Measurements from ENCODE around the gene KRT36. TPM values are rescaled to one million over a fixed set of nuclear protein-coding genes. Genes with fewer than 3 reads are reported as not detected.

Gene KRT36
- total and polyA plus RNA-seq, 8 donors = not detected

DNA sequence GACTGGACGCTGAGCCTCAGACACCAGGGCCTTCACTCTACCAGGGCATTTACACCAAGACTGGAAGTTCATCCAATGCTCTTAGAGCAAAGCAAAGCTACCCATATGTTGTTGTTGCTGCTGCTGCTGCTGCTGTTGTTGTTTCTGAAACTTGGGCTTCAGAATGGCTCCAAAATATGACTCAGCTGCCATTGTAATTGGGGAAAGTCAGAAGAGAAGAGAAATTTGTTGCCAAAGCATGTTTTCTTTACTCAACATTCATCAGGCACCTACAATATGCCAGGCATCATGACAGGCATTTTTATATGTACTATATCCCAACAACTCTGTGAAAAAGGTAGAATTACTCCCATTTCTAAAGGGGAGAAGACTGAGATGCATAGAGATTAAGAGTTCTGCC, 34.5 kb downstream of the KRT36 start:
- Histone ChIP-seq H3K36me3 (no peaks in the 10 kb centered on the region), H3K27me3 (peaks cover 0 to 6% (median 0%) of the 10 kb centered on the region in 3 donors), H3K4me3 (no peak overlapping the region), H3K4me1 (no peaks in the 10 kb centered on the region), H3K9me3 (no peaks in the 10 kb centered on the region), H3K27ac (no peak overlapping the region)
- DNase-seq = no peak
- TF ChIP-seq POLR2A (IDR thresholded peaks at IDR 0.05) = no peak
- TF ChIP-seq, protein P1, sequence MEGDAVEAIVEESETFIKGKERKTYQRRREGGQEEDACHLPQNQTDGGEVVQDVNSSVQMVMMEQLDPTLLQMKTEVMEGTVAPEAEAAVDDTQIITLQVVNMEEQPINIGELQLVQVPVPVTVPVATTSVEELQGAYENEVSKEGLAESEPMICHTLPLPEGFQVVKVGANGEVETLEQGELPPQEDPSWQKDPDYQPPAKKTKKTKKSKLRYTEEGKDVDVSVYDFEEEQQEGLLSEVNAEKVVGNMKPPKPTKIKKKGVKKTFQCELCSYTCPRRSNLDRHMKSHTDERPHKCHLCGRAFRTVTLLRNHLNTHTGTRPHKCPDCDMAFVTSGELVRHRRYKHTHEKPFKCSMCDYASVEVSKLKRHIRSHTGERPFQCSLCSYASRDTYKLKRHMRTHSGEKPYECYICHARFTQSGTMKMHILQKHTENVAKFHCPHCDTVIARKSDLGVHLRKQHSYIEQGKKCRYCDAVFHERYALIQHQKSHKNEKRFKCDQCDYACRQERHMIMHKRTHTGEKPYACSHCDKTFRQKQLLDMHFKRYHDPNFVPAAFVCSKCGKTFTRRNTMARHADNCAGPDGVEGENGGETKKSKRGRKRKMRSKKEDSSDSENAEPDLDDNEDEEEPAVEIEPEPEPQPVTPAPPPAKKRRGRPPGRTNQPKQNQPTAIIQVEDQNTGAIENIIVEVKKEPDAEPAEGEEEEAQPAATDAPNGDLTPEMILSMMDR (IDR thresholded peaks at IDR 0.05) = no peak
- no peak for TF ChIP-seq EP300 (IDR thresholded peaks at IDR 0.05)
- TF ChIP-seq POLR2AphosphoS5 (IDR thresholded peaks at IDR 0.05) = no peak
- intact Hi-C loops (cut with DNase I; ENCODE audit: low total_unique reads) = no loop called here
- 80 to 100% (median 93%) methylated on average over 1 of the region's 1 CpG for WGBS, 5 donors

DNA sequence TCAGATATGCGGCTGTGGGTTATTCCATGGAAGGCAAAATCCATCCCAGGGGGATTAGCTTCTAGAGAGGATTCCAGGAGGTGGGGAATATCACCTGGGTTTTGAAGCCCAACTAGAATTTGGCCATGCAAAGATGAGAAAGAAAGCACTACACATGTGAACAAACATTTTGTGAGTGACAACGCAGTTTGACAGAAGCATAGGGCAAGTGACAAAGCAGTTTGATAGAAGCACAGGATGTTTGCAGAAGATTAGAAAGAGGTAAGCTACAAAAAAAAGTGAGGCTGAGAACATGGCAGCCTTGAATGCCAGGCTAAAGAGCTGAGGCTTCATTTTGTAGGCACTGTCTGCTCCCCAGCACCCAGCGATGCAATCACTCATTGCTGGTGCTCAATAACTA, 36.6 kb downstream of the KRT36 start:
- H3K36me3 ChIP-seq = no peaks in the 10 kb centered on the region
- H3K9me3 ChIP-seq = no peaks in the 10 kb centered on the region
- TF ChIP-seq POLR2AphosphoS5 (IDR thresholded peaks at IDR 0.05) (no peak), EP300 (IDR thresholded peaks at IDR 0.05) (no peak), POLR2A (IDR thresholded peaks at IDR 0.05) (no peak)
- TF ChIP-seq, protein P1 (IDR thresholded peaks at IDR 0.05) = no peak
- 78 to 93% (median 91%) methylated on average over 3 of the region's 3 CpGs for WGBS, 5 donors
- intact Hi-C loops (cut with DNase I; ENCODE audit: low total_unique reads) = no loop called here
- no peak for DNase-seq
- H3K4me3 ChIP-seq = no peak overlapping the region
- H3K27me3 ChIP-seq = peaks cover 0 to 6% (median 0%) of the 10 kb centered on the region in 3 donors
- no peak overlapping the region for H3K27ac ChIP-seq
- no peaks in the 10 kb centered on the region for H3K4me1 ChIP-seq

GRCh38 chr17:41452281-41452680, 37.4 kb downstream of the KRT36 start:
- intact Hi-C loops (cut with DNase I; ENCODE audit: low total_unique reads) = no loop called here
- DNase-seq = no peak
- H3K36me3 ChIP-seq = no peaks in the 10 kb centered on the region
- H3K27ac ChIP-seq = no peak overlapping the region
- no peaks in the 10 kb centered on the region for H3K9me3 ChIP-seq
- 46 to 65% (median 55%) methylated on average over 4 of the region's 4 CpGs for WGBS, 5 donors
- TF ChIP-seq POLR2A (IDR thresholded peaks at IDR 0.05) (no peak), POLR2AphosphoS5 (IDR thresholded peaks at IDR 0.05) (no peak), EP300 (IDR thresholded peaks at IDR 0.05) (no peak)
- TF ChIP-seq, protein P1 (IDR thresholded peaks at IDR 0.05) = no peak
- H3K4me1 ChIP-seq = no peaks in the 10 kb centered on the region
- H3K4me3 ChIP-seq = no peak overlapping the region
- H3K27me3 ChIP-seq = peaks cover 0 to 6% (median 0%) of the 10 kb centered on the region in 3 donors

GRCh38 chr17:41451154-41451728, 38.5 kb downstream of the KRT36 start:
- no peak overlapping the region for H3K4me3 ChIP-seq
- no peak overlapping the region for H3K27ac ChIP-seq
- no peaks in the 10 kb centered on the region for H3K36me3 ChIP-seq
- no peaks in the 10 kb centered on the region for H3K4me1 ChIP-seq
- 78 to 91% (median 89%) methylated on average over 2 of the region's 2 CpGs for WGBS, 5 donors
- intact Hi-C loops (cut with DNase I; ENCODE audit: low total_unique reads) = no loop called here
- no peak for DNase-seq
- H3K9me3 ChIP-seq = no peaks in the 10 kb centered on the region
- no peak for TF ChIP-seq EP300 (IDR thresholded peaks at IDR 0.05)
- TF ChIP-seq POLR2A (IDR thresholded peaks at IDR 0.05) = no peak
- TF ChIP-seq, protein P1 (IDR thresholded peaks at IDR 0.05) = no peak
- TF ChIP-seq POLR2AphosphoS5 (IDR thresholded peaks at IDR 0.05) = no peak
- peaks cover 0 to 6% (median 0%) of the 10 kb centered on the region in 3 donors for H3K27me3 ChIP-seq

Measured in stomach (tissue), 9 donors.